AG10803 (cell line): ENCODE data around the gene ZNF26.
A peak's percentile ranks its signal among the peaks of the same experiment; 100 is the strongest.

Experiments used
- DNase-seq: peaks from one replicate; pipeline ENCODE4 v3.0.0; 2010; ENCODE audit warnings: low read depth
- H3K4me3 ChIP-seq: 2 replicates; pipeline ENCODE4 v1.5.1; 2011; ENCODE audit warnings: mild to moderate bottlenecking, low read length, control low read depth
- CTCF ChIP-seq: conservative IDR thresholded peaks from 2 replicates; pipeline ENCODE4 v1.5.1; 2011; ENCODE audit warnings: mild to moderate bottlenecking, low read length, control low read depth, inconsistent platforms

ZNF26 gene

DNA sequence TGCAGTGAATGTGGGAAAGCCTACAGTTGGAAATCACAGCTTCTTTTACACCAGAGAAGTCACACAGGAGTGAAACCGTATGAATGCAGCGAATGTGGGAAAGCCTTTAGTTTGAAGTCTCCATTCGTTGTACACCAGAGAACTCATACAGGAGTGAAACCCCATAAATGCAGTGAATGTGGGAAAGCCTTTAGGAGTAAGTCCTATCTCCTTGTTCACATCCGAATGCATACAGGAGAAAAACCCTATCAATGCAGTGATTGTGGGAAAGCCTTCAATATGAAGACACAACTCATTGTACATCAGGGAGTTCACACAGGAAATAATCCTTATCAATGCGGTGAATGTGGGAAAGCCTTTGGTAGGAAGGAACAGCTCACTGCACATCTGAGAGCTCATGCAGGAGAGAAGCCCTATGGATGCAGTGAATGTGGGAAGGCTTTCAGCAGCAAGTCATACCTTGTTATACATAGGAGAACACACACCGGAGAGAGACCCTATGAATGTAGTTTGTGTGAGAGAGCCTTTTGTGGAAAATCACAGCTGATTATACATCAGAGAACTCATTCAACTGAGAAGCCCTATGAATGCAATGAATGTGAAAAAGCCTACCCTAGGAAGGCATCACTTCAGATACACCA, 24.6 kb downstream of the ZNF26 start:
- no peak for TF ChIP-seq CTCF
- DNase-seq: no peak
- no peak overlapping the region for H3K4me3 ChIP-seq

DNA sequence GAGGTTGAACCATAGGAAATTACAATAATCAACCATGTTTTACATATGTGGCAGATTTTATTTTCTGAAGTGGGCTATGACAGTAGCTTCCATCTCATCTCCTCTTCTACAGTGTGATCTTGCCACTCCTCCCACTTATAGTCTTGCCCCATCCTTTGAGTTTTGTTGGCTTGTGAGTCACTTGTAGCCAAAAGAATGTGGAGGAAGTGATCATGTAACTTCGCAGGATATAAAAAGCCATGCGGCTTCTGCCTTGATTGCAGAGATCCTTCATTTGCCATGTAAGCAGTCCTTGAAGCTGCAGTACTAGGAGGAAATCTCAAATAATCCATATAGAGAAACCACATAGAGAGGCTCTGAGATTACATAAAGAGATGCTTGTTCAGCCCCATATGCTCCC, 37.4 kb downstream of the ZNF26 start:
- TF ChIP-seq CTCF: no peak
- no peak for DNase-seq
- no peak overlapping the region for H3K4me3 ChIP-seq

GRCh38 chr12:133026996-133027395, 40.8 kb downstream of the ZNF26 start:
- DNase-seq: peak; percentile 8
- TF ChIP-seq CTCF: no peak
- H3K4me3 ChIP-seq: no peak overlapping the region

- DNase-seq: peak; percentile 99
- H3K4me3 ChIP-seq: peak within 1 kb of the TSS; percentile 72
- no peak for TF ChIP-seq CTCF
Measured at GRCh38 chr12:133037207-133038005, 51.2 kb downstream of the ZNF26 start, which contains the start of gene ZNF84. Gene ZNF84, plus strand, starts transcription at chr12:133037509. Its CDS starts 3,959 bp downstream, at chr12:133041468.

DNA sequence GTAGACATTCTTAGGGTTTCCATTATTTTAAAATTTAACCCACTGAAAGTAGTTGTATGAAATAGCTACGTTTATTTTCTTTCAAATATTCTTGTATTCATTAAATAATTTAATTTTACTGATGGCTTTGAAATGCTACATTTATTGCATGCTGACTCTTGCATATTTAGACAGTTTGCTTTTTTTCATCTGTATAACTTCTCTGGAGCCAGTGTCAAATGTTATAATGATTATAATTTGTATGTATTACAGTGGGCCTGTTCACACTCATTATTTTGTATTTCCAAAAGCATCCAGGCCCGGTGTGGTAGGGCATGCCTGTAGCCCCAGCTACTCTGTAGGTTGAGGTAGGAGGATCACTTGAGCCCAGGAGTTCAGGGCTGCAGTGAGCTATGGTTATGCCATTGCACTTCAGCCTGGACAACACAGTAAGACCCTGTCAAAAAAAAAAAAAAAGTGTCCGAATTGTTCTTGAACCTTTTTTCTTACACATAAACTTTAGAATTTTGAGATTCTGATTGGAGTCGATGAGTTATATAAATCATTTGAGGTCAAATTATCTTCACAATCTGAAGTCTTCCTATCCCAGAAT, 52.0 kb downstream of the ZNF26 start:
- H3K4me3 ChIP-seq: peak overlapping the region; percentile 72
- DNase-seq: no peak
- no peak for TF ChIP-seq CTCF

DNA sequence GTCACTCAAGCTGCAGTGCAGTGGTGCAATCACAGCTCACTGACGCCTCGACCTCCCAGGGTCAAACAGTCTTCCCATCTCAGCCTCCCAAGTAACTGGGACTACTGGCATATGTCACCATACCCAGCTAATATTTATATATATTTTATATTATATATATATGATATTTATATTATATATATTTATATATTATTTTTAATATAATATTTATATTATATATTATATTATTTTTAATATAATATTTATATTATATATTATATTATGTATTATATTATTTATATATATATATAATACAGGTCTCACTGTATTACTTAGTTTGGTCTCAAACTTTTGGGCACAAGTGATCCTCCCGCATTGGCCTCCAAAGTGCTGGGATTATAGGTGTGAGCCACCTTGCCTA, 60.5 kb downstream of the ZNF26 start:
- DNase-seq: no peak
- H3K4me3 ChIP-seq: no peak overlapping the region
- no peak for TF ChIP-seq CTCF
